ENCODE results near the gene CADPS. TPM values are rescaled to one million over a fixed set of nuclear protein-coding genes. Genes with fewer than 3 reads are reported as not detected.

The CADPS gene
- total RNA-seq, 1 experiment from 2014 or later: not detected

- H3K27me3 ChIP-seq (ENCODE audit: control insufficient read depth, insufficient read depth, low read length): no peaks in the 10 kb centered on the region
- H3K4me3 ChIP-seq (ENCODE audit: low read depth in 2 of 2, low read length in 2 of 2): no peak overlapping the region
- no peaks in the 10 kb centered on the region for H3K4me1 ChIP-seq (ENCODE audit: control insufficient read depth, insufficient read depth, low read length)
- no TSS peak for BruUV-seq (replicated peaks)
- no peak for TF ChIP-seq TCF7L2 (IDR thresholded peaks at IDR 0.05; ENCODE audit: low read depth, low read length)
- TF ChIP-seq REST (IDR thresholded peaks at IDR 0.05; ENCODE audit: insufficient read depth in 1 of 2, low read depth in 2 of 2, low read length in 1 of 2): no peak
- TF ChIP-seq POLR2AphosphoS5 (IDR thresholded peaks at IDR 0.05; ENCODE audit: low read depth, low read length): no peak
- TF ChIP-seq SIN3A (IDR thresholded peaks at IDR 0.05; ENCODE audit: borderline replicate concordance, insufficient read depth, low read depth, low read length): no peak
- TF ChIP-seq CTCF (IDR thresholded peaks at IDR 0.05): no peak
- DNase-seq (ENCODE audit: low read depth, low spot score) (no peak), ATAC-seq (no peak)
- ChIA-PET POLR2A (no interaction called here), CTCF (no interaction called here)
- no peak overlapping the region for H3K27ac ChIP-seq (ENCODE audit: low read length)
- H3K9me3 ChIP-seq (ENCODE audit: control insufficient read depth, insufficient read depth, low read depth, low read length): no peaks in the 10 kb centered on the region
- in situ Hi-C loops (cut with HindIII; ENCODE audit: low pct_unique_long_range_greater_than_20kb, low sequenced_read_pairs) (no loop called here), intact Hi-C loops (cut with micrococcal nuclease; ENCODE audit: unreplicated experiment) (loop anchor here (5.0 kb wide), 1 partner anchor 608 kb away; no protein-coding TSS in a partner anchor)
- no peaks in the 10 kb centered on the region; the same call in 1 of the 2 replicates for H3K36me3 ChIP-seq (ENCODE audit: control insufficient read depth, insufficient read depth, low read length)
Measured at GRCh38 chr3:62624185-62624584, 251.0 kb downstream of the CADPS start.

DNA sequence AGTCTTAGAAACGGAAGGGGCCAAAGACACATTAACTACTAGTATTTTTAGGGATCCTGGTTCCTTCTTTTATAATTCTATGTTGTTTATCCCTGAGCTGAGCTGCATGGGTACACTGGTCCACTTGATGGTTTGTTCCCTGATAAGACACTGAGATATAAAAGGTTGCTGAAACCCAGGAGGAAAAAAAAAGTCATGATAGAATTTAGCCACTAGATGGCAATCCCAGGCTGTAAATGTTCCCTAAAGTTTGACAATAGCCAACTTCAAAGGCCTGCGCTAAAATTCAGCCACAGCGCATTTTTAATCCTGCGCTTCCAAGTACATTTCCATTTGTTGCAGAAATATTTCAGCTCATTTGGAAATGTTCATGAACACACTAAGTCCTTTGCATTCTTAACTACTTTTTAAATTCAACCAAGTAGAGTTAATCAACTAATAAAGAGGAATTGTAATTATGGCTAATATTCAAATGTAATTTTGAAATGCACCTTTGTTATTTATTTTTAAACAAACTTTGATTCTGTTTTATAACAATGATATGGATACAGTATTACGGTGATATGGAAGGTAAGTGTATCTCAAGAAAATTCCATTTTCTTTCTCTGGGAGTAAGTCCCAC, 252.6 kb downstream of the CADPS start:
- Histone ChIP-seq H3K4me1 (ENCODE audit: control insufficient read depth, insufficient read depth, low read length) (no peaks in the 10 kb centered on the region), H3K9me3 (ENCODE audit: control insufficient read depth, insufficient read depth, low read depth, low read length) (no peaks in the 10 kb centered on the region), H3K4me3 (ENCODE audit: low read depth in 2 of 2, low read length in 2 of 2) (no peak overlapping the region), H3K27me3 (ENCODE audit: control insufficient read depth, insufficient read depth, low read length) (no peaks in the 10 kb centered on the region), H3K27ac (ENCODE audit: low read length) (no peak overlapping the region), H3K36me3 (ENCODE audit: control insufficient read depth, insufficient read depth, low read length) (no peaks in the 10 kb centered on the region; the same call in 1 of the 2 replicates)
- ChIA-PET CTCF (no interaction called here), POLR2A (no interaction called here)
- DNase-seq (ENCODE audit: low read depth, low spot score) (peak; percentile 48), ATAC-seq (no peak)
- in situ Hi-C loops (cut with HindIII; ENCODE audit: low pct_unique_long_range_greater_than_20kb, low sequenced_read_pairs) (no loop called here), intact Hi-C loops (cut with micrococcal nuclease; ENCODE audit: unreplicated experiment) (loop anchor here (5.0 kb wide), 1 partner anchor 610 kb away; no protein-coding TSS in a partner anchor)
- no TSS peak for BruUV-seq (replicated peaks)
- TF ChIP-seq TCF7L2 (IDR thresholded peaks at IDR 0.05; ENCODE audit: low read depth, low read length) (peak; percentile 94), CTCF (IDR thresholded peaks at IDR 0.05) (peak; percentile 62), REST (IDR thresholded peaks at IDR 0.05; ENCODE audit: insufficient read depth in 1 of 2, low read depth in 2 of 2, low read length in 1 of 2) (no peak), SIN3A (IDR thresholded peaks at IDR 0.05; ENCODE audit: borderline replicate concordance, insufficient read depth, low read depth, low read length) (no peak), POLR2AphosphoS5 (IDR thresholded peaks at IDR 0.05; ENCODE audit: low read depth, low read length) (no peak)
